ENCODE results near the gene SNX19.
"Not testable (repeated sequence)": the region's sequence is repeated elsewhere in the genome, so short reads cannot be mapped to it uniquely, and the experiment has no call there.

The SNX19 gene

GRCh38 chr11:130916238-130916855, at the start of gene SNX19:
SNX19 (minus strand) TSS chr11:130916479; CDS start chr11:130915939, 540 bp downstream.
- no peak for DNase-seq (ENCODE audit: low read depth, low spot score)
- peak within 1 kb of the TSS; percentile 49 for H3K27ac ChIP-seq

GRCh38 chr11:130964058-130964792, 47.9 kb upstream of the SNX19 start:
- no peak overlapping the region for H3K27ac ChIP-seq

GRCh38 chr11:130947889-130948288, 31.6 kb upstream of the SNX19 start:
- H3K27ac ChIP-seq: peak overlapping the region; percentile 90
- DNase-seq (ENCODE audit: low read depth, low spot score): no peak

More at GRCh38 chr11:130964058-130964792, 47.9 kb upstream of the SNX19 start:
- DNase-seq (ENCODE audit: low read depth, low spot score): no peak

- peak overlapping the region; percentile 90 for H3K27ac ChIP-seq
- peak; percentile 70 for DNase-seq (ENCODE audit: low read depth, low spot score)
Measured at GRCh38 chr11:130947481-130947880, 31.2 kb upstream of the SNX19 start.

GRCh38 chr11:130947058-130947457, 30.8 kb upstream of the SNX19 start:
- H3K27ac ChIP-seq: peak overlapping the region; percentile 90
- no peak for DNase-seq (ENCODE audit: low read depth, low spot score)

- DNase-seq (ENCODE audit: low read depth, low spot score): no peak
- peak overlapping the region; percentile 90 for H3K27ac ChIP-seq
Measured at GRCh38 chr11:130945896-130946295, 29.6 kb upstream of the SNX19 start.

GRCh38 chr11:130940706-130941105, 24.4 kb upstream of the SNX19 start:
- no peak for DNase-seq (ENCODE audit: low read depth, low spot score)
- no peak overlapping the region for H3K27ac ChIP-seq

- no peak overlapping the region for H3K27ac ChIP-seq
- no peak for DNase-seq (ENCODE audit: low read depth, low spot score)
Measured at GRCh38 chr11:130937051-130937450, 20.8 kb upstream of the SNX19 start.

GRCh38 chr11:130932086-130932712, 15.9 kb upstream of the SNX19 start:
- no peak for DNase-seq (ENCODE audit: low read depth, low spot score)
- H3K27ac ChIP-seq: no peak overlapping the region

- H3K27ac ChIP-seq: no peak overlapping the region
- DNase-seq (ENCODE audit: low read depth, low spot score): no peak
Measured at GRCh38 chr11:130924750-130925149, 8.5 kb upstream of the SNX19 start.

GRCh38 chr11:130920612-130921011, 4.3 kb upstream of the SNX19 start:
- DNase-seq (ENCODE audit: low read depth, low spot score); H3K27ac ChIP-seq: not testable (repeated sequence)

GRCh38 chr11:130918081-130918480, 1.8 kb upstream of the SNX19 start:
- no peak overlapping the region for H3K27ac ChIP-seq
- no peak for DNase-seq (ENCODE audit: low read depth, low spot score)

GRCh38 chr11:130916910-130917309, 631 bp upstream of the SNX19 start:
- DNase-seq (ENCODE audit: low read depth, low spot score): no peak
- H3K27ac ChIP-seq: no peak overlapping the region

GRCh38 chr11:130915603-130916237, 559 bp downstream of the SNX19 start:
- H3K27ac ChIP-seq: peak overlapping the region; percentile 49
- DNase-seq (ENCODE audit: low read depth, low spot score): no peak

- no peak overlapping the region for H3K27ac ChIP-seq
- no peak for DNase-seq (ENCODE audit: low read depth, low spot score)
Measured at GRCh38 chr11:130913268-130913667, 3.0 kb downstream of the SNX19 start.

GRCh38 chr11:130912552-130912951, 3.7 kb downstream of the SNX19 start:
- H3K27ac ChIP-seq: no peak overlapping the region

GRCh38 chr11:130911306-130911705, 5.0 kb downstream of the SNX19 start:
- H3K27ac ChIP-seq: no peak overlapping the region
- DNase-seq (ENCODE audit: low read depth, low spot score): no peak

More at GRCh38 chr11:130912552-130912951, 3.7 kb downstream of the SNX19 start:
- no peak for DNase-seq (ENCODE audit: low read depth, low spot score)

- no peak for DNase-seq (ENCODE audit: low read depth, low spot score)
- H3K27ac ChIP-seq: peak overlapping the region; percentile 67
Measured at GRCh38 chr11:130909650-130910049, 6.6 kb downstream of the SNX19 start.

GRCh38 chr11:130908770-130909625, 7.3 kb downstream of the SNX19 start:
- H3K27ac ChIP-seq: peak overlapping the region; percentile 67
- DNase-seq (ENCODE audit: low read depth, low spot score): no peak

GRCh38 chr11:130908061-130908460, 8.2 kb downstream of the SNX19 start:
- no peak for DNase-seq (ENCODE audit: low read depth, low spot score)
- no peak overlapping the region for H3K27ac ChIP-seq
